GM19438 (cell line): ENCODE results near the gene STX3.
"Not testable (repeated sequence)": the region's sequence is repeated elsewhere in the genome, so short reads cannot be mapped to it uniquely, and the experiment has no call there.

Experiments
- ATAC-seq: cut with Tn5 transposase; IDR thresholded peaks from one replicate; pipeline ENCODE4 v1.9.1; 2021; ENCODE audit warnings: low read depth; ENCODE audit not compliant: unreplicated experiment

The STX3 gene

DNA sequence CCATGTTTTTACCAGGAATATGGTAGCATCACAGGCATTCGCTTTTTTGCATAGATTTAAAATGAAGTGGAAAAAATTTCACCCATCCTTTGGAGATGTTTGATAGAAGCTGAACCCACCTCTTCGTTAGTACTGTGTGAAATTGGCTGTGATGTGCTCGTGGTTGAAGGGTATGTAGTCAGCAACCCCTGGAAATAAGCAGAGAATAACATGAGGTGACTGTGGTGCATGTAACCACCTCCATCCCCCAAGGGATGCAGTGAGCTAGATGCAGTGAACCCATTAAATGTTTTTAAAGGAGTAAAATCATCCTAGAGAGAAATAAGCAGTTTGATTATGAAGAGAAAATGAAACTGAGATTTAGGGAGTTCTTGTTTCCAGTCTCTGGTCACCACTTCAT is 74.2 kb downstream of the STX3 start:
- ATAC-seq, result no peak

DNA sequence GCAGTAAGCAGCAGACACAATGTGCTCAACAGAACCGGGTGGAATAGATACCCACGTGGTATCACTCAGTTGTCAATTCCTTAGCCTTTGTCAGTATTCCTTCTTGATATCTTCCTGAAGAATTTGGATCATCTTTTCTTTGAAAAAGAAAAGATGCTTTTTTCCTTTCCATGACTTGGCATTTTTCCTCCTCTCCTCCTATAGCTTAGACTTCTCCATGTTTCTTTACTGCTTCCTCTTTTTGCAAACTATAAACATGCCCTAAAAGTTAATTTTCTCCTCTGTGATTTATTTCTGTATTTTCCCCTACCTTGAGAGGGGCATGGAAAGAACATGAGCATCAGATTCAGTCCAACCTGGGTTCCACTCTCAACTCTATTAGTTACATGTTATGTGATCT is 78.4 kb downstream of the STX3 start:
- no peak for ATAC-seq

DNA sequence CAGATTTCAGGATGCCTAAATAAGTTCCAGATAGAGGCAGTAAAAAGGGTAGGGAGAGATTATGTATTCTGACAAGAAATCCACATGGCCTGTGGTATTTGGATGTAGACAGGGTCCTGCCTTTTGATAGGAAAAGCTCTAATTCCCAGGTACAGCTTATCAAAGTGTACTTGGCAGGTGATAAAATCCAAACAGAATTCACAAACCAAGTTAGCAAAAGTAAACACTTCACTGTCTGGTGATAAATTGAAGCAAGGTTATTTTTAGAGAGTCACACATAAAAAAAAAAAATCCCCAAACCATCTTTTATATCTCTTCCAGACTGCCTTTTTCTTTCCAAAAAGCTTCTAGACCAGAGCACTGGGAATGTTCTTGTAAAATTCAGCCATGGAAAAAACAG is 84.4 kb downstream of the STX3 start:
- no peak for ATAC-seq

GRCh38 chr11:59841514-59841913 is 86.3 kb downstream of the STX3 start:
- ATAC-seq, result peak; percentile 75

DNA sequence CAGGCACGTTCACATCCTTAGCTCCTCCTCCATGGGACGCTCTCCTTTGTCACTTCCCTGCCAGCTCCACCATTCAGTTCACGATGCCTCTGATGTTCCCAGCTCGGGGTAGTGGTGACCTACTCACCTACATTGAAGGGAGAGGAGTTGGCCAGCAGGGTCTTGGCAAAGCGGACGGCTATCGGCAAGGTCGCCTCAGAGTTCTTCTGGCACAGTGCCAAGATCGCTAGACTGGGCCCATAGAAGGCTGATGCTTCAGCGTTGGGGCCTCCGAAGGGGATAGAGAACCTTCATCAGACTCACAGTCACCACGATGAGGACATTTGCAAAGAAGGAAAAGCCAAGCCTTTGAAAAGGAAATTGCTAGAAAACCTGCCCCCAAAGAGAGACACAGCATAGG is 87.1 kb downstream of the STX3 start:
- ATAC-seq, result no peak

- no peak for ATAC-seq
Observed at GRCh38 chr11:59845399-59845798, 90.2 kb downstream of the STX3 start, which contains the start of gene CBLIF. Gene CBLIF (minus strand): TSS chr11:59845499. CDS start chr11:59845453, 46 bp downstream.

GRCh38 chr11:59846556-59846955 is 91.4 kb downstream of the STX3 start:
- no peak for ATAC-seq

DNA sequence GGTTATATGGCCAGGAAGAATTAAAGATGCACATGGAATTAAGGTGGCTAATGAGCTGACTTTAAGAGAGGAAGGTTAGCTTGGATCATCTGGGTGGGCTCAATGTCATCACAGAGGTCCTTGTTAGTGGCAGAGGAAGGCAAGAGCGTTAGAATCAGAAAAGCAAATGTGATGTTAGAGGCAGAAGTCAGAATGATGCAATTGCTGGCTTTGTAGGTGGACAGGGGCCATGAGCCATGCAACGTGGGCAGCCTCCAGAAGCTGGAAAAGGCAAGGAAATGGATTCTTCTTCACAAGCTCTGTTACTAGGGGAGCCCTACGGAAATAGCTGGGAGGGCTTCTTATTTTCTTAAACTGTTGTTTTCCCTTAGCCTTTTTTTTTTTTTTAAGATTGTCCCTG is 92.5 kb downstream of the STX3 start:
- ATAC-seq, result no peak

- not testable (repeated sequence) for ATAC-seq
Observed at GRCh38 chr11:59848439-59848838, 93.3 kb downstream of the STX3 start.

DNA sequence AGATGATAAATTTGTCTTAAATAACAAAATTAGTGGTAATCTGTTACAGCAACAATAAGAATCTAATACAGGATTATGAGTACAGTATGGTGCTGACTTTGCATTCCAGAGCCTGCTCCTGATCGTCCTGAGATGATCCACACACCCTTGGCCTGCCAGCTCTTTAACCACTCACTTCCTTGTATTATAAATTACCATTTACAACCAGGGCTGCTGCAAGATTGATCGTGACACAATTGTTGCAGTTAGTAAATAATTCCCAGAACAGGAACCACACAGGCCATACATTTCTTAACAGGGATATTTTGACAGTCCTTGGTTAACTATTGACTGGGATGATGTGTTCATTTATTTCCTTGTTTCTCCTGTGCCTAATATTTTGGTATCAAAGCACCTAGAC is 94.0 kb downstream of the STX3 start:
- no peak for ATAC-seq

DNA sequence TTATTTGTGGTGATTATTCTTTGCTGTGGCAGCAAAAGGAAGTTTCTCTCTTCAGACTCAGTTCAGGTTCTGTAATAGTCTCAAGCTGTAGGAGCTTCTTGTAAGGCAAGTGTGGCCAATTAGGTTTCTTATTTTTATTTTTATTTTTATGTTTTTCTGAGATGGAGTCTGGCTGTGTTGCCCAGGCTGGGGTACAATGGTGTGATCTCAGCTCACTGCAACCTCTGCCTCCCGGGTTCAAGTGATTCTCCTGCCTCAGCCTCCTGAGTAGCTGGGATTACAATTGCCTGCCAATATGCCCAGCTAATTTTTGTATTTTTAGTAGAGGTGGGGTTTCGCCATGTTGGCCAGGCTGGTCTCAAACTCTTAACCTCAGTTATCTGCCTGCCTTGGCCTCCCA is 94.4 kb downstream of the STX3 start:
- not testable (repeated sequence) for ATAC-seq

GRCh38 chr11:59851416-59851815 is 96.2 kb downstream of the STX3 start:
- not testable (repeated sequence) for ATAC-seq

DNA sequence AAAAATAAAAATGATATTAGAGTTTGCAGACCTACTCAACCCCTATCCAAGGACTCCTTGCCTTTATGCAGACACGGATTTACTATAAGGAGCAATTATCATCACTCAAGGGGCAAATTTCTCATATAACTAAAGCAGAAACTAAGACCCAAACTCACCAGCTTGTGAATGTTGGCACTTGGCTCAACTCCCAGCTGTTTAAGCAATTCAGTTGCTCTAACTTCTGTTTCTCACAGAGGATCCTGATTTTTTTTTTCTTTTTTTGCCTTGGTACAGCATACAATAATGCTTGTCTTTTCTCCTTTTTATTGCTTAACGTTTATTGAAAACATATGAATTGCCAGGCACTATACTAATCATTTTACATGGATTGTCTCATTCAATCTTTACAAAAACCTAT is 99.7 kb downstream of the STX3 start:
- no peak for ATAC-seq
